GM12865 (cell line): ENCODE results near the gene GRB10.

Experiments used
- DNase-seq: peaks from one replicate; pipeline ENCODE4 v3.0.0; 2010; ENCODE audit warnings: low read depth
- H3K4me3 ChIP-seq: 2 replicates; pipeline ENCODE4 v1.5.1; 2011; ENCODE audit warnings: mild to moderate bottlenecking, low read depth, low read length, control low read depth
- CTCF ChIP-seq: IDR thresholded peaks from 2 replicates; pipeline ENCODE4 v1.5.1; 2011; ENCODE audit warnings: low read length, control low read depth, low read depth, inconsistent platforms; ENCODE audit not compliant: insufficient read depth; ENCODE audit errors: missing control alignments

GRB10 gene

GRCh38 chr7:50696810-50697582 is 85.7 kb downstream of the GRB10 start:
- peak; percentile 36 for TF ChIP-seq CTCF
- DNase-seq = no peak
- H3K4me3 ChIP-seq = no peak overlapping the region

DNA sequence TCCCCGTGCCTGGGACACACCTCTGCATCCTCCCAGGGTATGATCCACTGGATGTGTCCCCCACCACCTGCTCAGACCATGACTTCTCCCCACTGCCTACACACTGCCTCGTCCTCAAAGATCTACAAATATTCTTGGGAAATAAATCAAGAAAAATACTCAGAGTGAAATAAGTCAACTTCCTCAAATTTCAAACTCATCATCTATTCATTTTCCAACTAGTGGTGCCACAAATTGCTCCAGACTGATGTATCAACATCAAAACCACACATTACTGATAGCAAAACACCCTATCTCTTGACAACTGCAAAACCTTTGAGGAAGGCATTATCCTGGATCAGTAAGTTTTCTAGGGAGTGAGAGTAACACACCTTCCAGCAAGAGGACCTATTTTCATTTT is 87.7 kb downstream of the GRB10 start:
- no peak overlapping the region for H3K4me3 ChIP-seq
- TF ChIP-seq CTCF = no peak
- no peak for DNase-seq

DNA sequence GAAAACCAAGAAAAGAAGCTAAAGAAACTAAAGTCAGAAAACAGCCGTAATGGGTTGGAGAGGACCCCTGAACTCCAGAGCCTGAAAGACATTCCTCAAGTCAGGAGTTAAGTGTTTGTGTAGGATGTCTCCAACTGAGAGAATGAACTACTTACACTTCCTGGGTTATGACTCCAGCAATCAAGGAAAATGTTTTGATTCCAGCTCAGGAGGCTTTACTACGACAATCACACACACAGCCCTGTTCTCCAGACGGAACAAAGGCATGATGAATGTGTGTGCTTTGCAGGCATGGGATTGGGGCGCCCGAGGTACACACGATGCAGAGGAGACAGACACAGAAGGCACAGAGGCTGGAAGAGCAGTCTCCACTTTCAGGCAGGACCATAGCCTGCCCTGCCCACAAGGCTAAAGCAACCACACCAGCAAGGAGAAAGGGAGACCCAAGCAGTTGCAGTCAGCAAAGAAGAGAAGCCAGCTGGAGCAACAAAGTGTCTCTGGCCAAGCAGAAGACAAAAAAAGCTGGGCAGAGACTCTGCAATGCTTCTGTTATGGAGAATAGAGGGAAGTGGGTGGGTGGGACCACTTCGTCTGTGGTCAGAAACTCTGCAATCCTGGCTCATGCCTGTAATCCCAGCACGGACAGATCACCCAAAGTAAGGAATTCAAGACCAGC is 89.1 kb downstream of the GRB10 start:
- TF ChIP-seq CTCF = no peak
- H3K4me3 ChIP-seq = no peak overlapping the region
- no peak for DNase-seq

- H3K4me3 ChIP-seq = no peak overlapping the region
- TF ChIP-seq CTCF = no peak
- DNase-seq = no peak
These were observed 92.1 kb downstream of the GRB10 start for GRCh38 chr7:50690541-50691011.

DNA sequence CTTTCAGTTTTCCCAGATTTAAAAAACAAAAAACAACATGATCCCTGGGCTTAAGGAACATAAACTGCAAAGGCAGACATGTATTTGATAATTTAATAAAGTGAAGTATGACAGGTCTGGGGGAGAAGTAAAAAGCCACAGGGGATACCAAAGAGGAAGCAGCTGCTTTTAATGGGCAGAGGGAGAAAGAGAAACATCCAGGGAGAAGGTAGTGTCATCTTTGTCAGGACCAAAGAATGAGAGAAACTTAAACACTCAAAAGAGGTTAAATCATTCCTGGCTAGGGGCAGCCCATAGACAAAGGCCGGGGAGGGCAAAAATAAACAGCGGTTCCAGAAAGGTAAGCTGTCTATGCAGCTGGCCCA is 94.5 kb downstream of the GRB10 start:
- TF ChIP-seq CTCF = no peak
- DNase-seq = no peak
- no peak overlapping the region for H3K4me3 ChIP-seq

GRCh38 chr7:50687575-50688225 is 95.0 kb downstream of the GRB10 start:
- no peak for DNase-seq
- no peak overlapping the region for H3K4me3 ChIP-seq
- no peak for TF ChIP-seq CTCF
